Medulla oblongata (tissue), 1 donor: ENCODE results near the gene RPL7L1.
"Not testable (repeated sequence)": the region's sequence is repeated elsewhere in the genome, so short reads cannot be mapped to it uniquely, and the experiment has no call there.

Source experiments
- DNase-seq: peaks from one replicate; pipeline ENCODE4 v3.0.0-alpha.2; 2015; ENCODE audit errors: extremely low spot score

Gene RPL7L1

GRCh38 chr6:42891199-42891722, 11.8 kb downstream of the RPL7L1 start:
- DNase-seq, result no peak

- not testable (repeated sequence) for DNase-seq
These were observed 14.8 kb downstream of the RPL7L1 start for GRCh38 chr6:42894041-42894828.

- no peak for DNase-seq
These were observed 16.8 kb downstream of the RPL7L1 start for GRCh38 chr6:42896178-42896719.

DNA sequence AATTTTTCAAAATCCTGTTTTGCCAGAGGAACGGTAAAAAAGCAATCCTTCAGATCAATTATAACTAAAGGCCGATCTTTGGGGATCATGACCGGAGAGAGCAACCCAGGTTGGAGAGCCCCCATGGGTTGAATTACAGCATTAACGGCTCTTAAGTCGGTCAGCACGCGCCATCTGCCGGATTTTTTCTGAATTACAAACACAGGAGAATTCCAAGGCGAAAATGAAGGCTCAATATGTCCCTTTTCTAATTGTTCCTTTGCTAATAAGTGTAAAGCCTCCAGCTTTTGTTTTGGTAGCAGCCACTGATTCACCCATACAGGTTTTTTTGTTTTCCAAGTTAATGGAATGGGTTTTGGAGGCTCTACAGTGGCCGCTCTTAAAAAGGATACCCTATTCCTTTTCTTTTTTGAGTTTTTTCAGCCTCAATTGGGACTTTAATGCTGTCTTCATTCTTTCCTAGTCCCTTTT, 19.5 kb downstream of the RPL7L1 start:
- DNase-seq, result peak; percentile 82

- no peak for DNase-seq
These were observed 20.5 kb downstream of the RPL7L1 start for GRCh38 chr6:42899871-42900270.

DNA sequence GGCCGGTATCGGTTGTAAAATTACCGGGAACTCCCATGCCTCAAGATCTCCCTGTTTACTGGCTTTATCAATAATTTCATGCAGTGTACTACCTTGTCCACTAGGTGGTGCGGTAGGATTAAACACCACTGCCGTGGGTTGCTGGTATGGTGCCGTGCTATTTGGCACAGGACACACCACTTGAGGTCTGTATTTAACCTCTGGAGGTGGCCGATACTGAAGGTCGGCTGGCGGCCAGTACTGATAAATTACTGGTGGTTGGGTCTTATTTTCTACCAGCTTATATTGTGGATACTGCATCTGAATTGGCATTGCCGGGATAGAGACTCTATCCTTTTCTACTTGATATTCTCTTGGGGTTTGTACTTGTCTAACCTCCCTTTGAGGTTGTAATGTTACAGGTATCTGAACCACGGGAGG, 22.1 kb downstream of the RPL7L1 start:
- DNase-seq, result peak; percentile 96

- not testable (repeated sequence) for DNase-seq
These were observed 23.2 kb downstream of the RPL7L1 start for GRCh38 chr6:42902429-42903263.

DNA sequence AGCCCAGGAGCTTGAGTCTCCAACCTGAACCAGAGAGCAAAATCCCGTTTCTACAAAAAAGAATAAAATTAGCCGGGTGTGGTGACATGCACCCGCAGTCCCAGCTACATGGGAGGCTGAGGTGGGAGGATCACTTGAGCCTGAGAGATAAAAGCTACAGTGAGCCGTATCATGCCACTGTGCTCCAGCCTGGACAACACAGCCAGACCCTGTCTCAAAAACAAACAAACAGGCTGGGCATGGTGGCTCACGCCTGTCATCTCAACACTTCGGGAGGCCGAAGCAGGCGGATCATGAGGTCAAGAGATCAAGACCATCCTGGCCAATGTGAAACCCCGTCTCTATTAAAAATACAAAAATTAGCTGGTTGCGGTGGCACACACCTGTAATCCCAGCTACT, 25.1 kb downstream of the RPL7L1 start:
- DNase-seq, result no peak

DNA sequence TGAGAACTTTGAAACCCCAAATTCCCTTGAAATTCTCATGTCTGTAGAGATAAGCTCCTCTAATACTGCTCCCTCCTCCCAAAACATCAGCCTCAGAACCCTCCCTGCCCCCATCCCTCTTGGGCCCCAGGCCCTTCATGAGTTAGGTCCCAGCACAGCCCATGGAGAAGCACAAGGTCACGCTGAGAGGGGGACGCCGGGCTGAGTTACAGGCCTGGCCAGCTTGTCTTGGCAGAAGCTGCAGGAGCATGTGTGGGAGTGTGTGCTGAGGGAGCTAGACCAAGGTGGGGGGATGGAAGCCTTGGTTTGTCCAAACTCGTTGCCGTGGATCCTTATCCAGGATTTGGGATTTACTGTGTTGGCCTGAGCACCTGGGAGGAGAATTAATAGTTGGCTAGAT, 27.9 kb downstream of the RPL7L1 start:
- no peak for DNase-seq

GRCh38 chr6:42909835-42910234, 30.4 kb downstream of the RPL7L1 start:
- no peak for DNase-seq

GRCh38 chr6:42911171-42912021, 32.0 kb downstream of the RPL7L1 start:
- DNase-seq, result no peak

DNA sequence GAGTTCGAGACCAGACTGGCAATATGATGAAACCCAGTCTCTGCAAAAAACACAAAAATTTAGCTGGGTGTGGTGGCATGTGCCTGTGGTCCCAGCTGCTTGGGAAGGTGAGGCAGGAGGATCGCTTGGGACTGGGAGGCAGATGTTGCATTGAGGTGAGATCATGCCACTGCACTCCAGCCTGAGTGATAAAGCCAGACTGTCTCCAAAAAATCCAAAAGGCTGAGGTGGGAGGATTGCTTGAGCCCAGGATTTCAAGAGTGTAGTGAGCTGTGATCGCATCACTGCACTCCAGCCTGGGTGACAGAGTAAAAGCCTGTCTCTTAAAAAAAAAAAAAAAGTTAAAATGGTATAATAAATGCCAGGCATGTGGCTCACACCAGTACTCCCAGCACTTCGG, 35.1 kb downstream of the RPL7L1 start:
- no peak for DNase-seq

GRCh38 chr6:42915732-42916131, 36.3 kb downstream of the RPL7L1 start, which contains the start of gene PTCRA:
Gene PTCRA (plus strand): TSS chr6:42916053. CDS start chr6:42916070, 17 bp downstream.
- no peak for DNase-seq

GRCh38 chr6:42916288-42916687, 36.9 kb downstream of the RPL7L1 start:
- DNase-seq, result no peak

DNA sequence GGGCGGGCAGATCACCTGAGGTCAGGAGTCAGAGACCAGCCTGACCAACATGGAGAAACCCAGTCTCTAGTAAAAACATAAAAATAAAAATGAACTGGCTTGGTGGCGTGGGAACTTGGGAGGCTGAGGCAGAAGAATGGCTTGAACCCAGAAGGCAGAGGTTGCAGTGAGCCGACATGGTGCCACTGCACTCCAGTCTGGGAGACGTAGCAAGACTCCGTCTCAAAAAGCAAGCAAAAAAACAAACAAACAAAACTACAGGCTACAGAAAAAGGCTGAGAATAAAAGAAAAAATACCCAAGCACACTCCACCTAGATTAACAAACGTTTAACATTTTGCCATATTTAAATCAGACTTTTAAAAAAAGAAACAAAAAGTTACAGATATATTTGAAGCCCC, 42.4 kb downstream of the RPL7L1 start:
- no peak for DNase-seq

DNA sequence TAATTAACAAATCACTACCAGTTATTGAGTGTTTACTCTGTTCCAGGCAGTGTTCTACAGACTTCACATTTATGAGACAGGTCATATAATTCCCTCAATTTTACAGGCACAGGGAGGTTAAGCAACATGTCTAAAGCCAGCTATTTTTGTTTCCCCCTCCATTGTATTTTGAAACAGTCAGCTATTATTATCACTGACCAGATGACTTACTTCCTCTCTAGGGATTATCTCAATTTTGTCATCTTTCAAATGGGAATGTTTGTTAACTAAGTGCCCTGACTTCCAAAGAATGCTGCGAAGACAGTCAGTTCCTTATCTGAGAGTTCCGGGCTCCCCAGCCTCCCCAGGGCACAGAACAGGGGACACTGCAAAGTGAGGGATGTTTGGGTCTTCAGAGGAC, 44.2 kb downstream of the RPL7L1 start:
- DNase-seq, result peak; percentile 23

GRCh38 chr6:42925248-42925857, 45.9 kb downstream of the RPL7L1 start:
- DNase-seq, result no peak

- DNase-seq, result peak; percentile 97
These were observed 49.8 kb downstream of the RPL7L1 start, which contains the start of gene CNPY3 for GRCh38 chr6:42928986-42929820. Gene CNPY3 (plus strand): TSS chr6:42929480. CDS start chr6:42929571, 91 bp downstream.

DNA sequence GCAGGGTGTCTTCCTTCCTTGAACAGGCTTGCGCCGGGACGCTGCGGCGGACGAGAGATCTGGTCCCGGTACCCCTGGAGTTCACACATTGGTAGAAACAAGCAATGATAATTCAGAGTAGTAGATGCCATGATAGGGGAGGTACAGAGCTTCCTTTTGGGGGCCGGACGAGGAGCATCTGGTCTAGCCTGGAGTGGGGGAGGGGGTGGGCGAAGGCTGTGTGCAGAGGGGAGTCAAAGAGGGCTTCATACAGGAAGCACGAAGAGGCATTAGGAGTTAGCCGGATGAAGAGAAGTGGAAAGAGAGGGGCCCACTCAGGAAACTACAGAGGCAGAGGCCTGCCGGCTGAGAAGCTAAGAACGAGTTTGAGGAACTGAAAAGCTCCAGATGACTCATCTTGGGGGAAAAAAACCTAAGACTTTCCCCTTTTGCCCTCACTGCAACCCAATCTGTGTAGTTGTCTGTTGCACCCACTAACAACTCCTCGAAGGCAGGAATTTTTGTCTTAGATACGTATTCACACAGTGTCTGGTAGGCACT, 50.5 kb downstream of the RPL7L1 start:
- DNase-seq, result peak; percentile 86
